AG10803 (cell line): ENCODE results near the gene TTC6.

ENCODE experiments used
- DNase-seq: peaks from one replicate; pipeline ENCODE4 v3.0.0; 2010; ENCODE audit warnings: low read depth
- H3K4me3 ChIP-seq: 2 replicates; pipeline ENCODE4 v1.5.1; 2011; ENCODE audit warnings: mild to moderate bottlenecking, low read length, control low read depth
- CTCF ChIP-seq: conservative IDR thresholded peaks from 2 replicates; pipeline ENCODE4 v1.5.1; 2011; ENCODE audit warnings: mild to moderate bottlenecking, low read length, control low read depth, inconsistent platforms

The TTC6 gene

GRCh38 chr14:37641117-37641516, 45.7 kb downstream of the TTC6 start:
- DNase-seq: no peak
- no peak for TF ChIP-seq CTCF
- H3K4me3 ChIP-seq: no peak overlapping the region

- no peak for TF ChIP-seq CTCF
- no peak for DNase-seq
- no peak overlapping the region for H3K4me3 ChIP-seq
Measured at GRCh38 chr14:37642125-37642524, 46.7 kb downstream of the TTC6 start.

GRCh38 chr14:37643701-37644100, 48.3 kb downstream of the TTC6 start:
- DNase-seq: no peak
- TF ChIP-seq CTCF: no peak

More at GRCh38 chr14:37643701-37644100, 48.3 kb downstream of the TTC6 start:
- H3K4me3 ChIP-seq: no peak overlapping the region
